GM18498 (cell line): ENCODE measurements around the gene PHPT1.

Experiments used
- ATAC-seq: cut with Tn5 transposase; IDR thresholded peaks from one replicate; pipeline ENCODE4 v1.9.1; 2021; ENCODE audit warnings: mild to moderate bottlenecking, moderate library complexity; ENCODE audit not compliant: unreplicated experiment

Gene PHPT1

GRCh38 chr9:136847826-136848392 lies 1.3 kb upstream of the PHPT1 start:
- no peak for ATAC-seq

- ATAC-seq = no peak
Observed at GRCh38 chr9:136848393-136849037, 694 bp upstream of the PHPT1 start.

GRCh38 chr9:136849960-136850865 lies 1.0 kb downstream of the PHPT1 start:
- no peak for ATAC-seq

GRCh38 chr9:136850866-136851775 lies 1.9 kb downstream of the PHPT1 start:
- no peak for ATAC-seq

GRCh38 chr9:136851941-136852663 lies 2.9 kb downstream of the PHPT1 start, which contains the start of gene MAMDC4:
Gene MAMDC4 (plus strand): TSS chr9:136852346. CDS start chr9:136852417, 71 bp downstream.
- ATAC-seq = no peak

GRCh38 chr9:136852664-136853595 lies 3.7 kb downstream of the PHPT1 start:
- no peak for ATAC-seq

GRCh38 chr9:136853596-136854112 lies 4.4 kb downstream of the PHPT1 start:
- ATAC-seq = no peak

GRCh38 chr9:136854113-136854841 lies 5.1 kb downstream of the PHPT1 start:
- no peak for ATAC-seq

GRCh38 chr9:136854842-136855460 lies 5.7 kb downstream of the PHPT1 start:
- no peak for ATAC-seq

GRCh38 chr9:136855461-136856078 lies 6.4 kb downstream of the PHPT1 start:
- no peak for ATAC-seq

- ATAC-seq = no peak
Observed at GRCh38 chr9:136856079-136856476, 6.9 kb downstream of the PHPT1 start.

- no peak for ATAC-seq
Observed at GRCh38 chr9:136856541-136857141, 7.4 kb downstream of the PHPT1 start.

- no peak for ATAC-seq
Observed at GRCh38 chr9:136857166-136857565, 8.0 kb downstream of the PHPT1 start.

GRCh38 chr9:136857581-136858412 lies 8.6 kb downstream of the PHPT1 start:
- no peak for ATAC-seq

- no peak for ATAC-seq
Observed at GRCh38 chr9:136858452-136858843, 9.2 kb downstream of the PHPT1 start.
